Middle frontal gyrus (tissue), 1 donor: ENCODE results near the gene SPTLC3.
A peak's percentile ranks its signal among the peaks of the same experiment; 100 is the strongest.

Experiments
- DNase-seq: peaks from one replicate; pipeline ENCODE4 v3.0.0-alpha.2; 2015; ENCODE audit warnings: low spot score; ENCODE audit errors: extremely low spot score

The SPTLC3 gene

GRCh38 chr20:12984863-12985262, 23.9 kb upstream of the SPTLC3 start:
- no peak for DNase-seq

GRCh38 chr20:12987261-12987660, 21.5 kb upstream of the SPTLC3 start:
- DNase-seq: no peak

- no peak for DNase-seq
Observed at GRCh38 chr20:12989586-12990115, 19.1 kb upstream of the SPTLC3 start.

GRCh38 chr20:12997128-12997655, 11.6 kb upstream of the SPTLC3 start:
- DNase-seq: no peak

- DNase-seq: no peak
Observed at GRCh38 chr20:12998046-12998445, 10.7 kb upstream of the SPTLC3 start.

- no peak for DNase-seq
Observed at GRCh38 chr20:12999201-12999600, 9.6 kb upstream of the SPTLC3 start.

- DNase-seq: no peak
Observed at GRCh38 chr20:13002251-13002650, 6.5 kb upstream of the SPTLC3 start.

GRCh38 chr20:13006825-13007224, 1.9 kb upstream of the SPTLC3 start:
- no peak for DNase-seq

- no peak for DNase-seq
Observed at GRCh38 chr20:13007596-13007995, 1.2 kb upstream of the SPTLC3 start.

GRCh38 chr20:13009682-13010406, 1.1 kb downstream of the SPTLC3 start:
- peak; percentile 30 for DNase-seq

- no peak for DNase-seq
Observed at GRCh38 chr20:13012886-13013285, 4.1 kb downstream of the SPTLC3 start.

GRCh38 chr20:13013411-13013810, 4.6 kb downstream of the SPTLC3 start:
- no peak for DNase-seq

- DNase-seq: no peak
Observed at GRCh38 chr20:13017235-13017634, 8.5 kb downstream of the SPTLC3 start.

GRCh38 chr20:13017883-13018535, 9.2 kb downstream of the SPTLC3 start:
- DNase-seq: no peak

GRCh38 chr20:13021205-13021970, 12.6 kb downstream of the SPTLC3 start:
- no peak for DNase-seq

- no peak for DNase-seq
Observed at GRCh38 chr20:13022401-13023155, 13.8 kb downstream of the SPTLC3 start.

- no peak for DNase-seq
Observed at GRCh38 chr20:13024596-13024995, 15.8 kb downstream of the SPTLC3 start.

- DNase-seq: no peak
Observed at GRCh38 chr20:13025181-13025580, 16.4 kb downstream of the SPTLC3 start.

- no peak for DNase-seq
Observed at GRCh38 chr20:13028001-13028400, 19.2 kb downstream of the SPTLC3 start.

GRCh38 chr20:13028673-13029072, 19.9 kb downstream of the SPTLC3 start:
- DNase-seq: no peak
